ENCODE data around the gene RUNDC1.

DNA sequence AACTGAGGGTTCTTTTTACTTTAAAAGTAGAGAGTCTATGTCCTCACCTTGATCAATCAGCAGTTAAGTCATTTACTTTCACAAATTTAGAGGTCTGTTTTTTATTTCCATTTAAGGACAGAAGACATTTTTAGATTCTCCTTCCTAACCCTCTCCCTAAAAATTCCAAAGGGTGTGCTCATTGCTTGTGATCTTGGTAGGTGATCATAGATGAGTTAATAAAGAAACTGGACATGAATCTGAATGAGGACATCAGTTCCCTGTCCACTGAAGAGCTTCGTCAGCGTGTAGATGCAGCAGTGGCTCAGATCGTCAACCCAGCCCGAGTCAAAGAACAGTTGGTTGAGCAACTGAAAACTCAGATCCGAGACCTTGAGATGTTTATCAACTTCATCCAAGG, 8.8 kb downstream of the RUNDC1 start:
- TF ChIP-seq POLR2A (IDR thresholded peaks at IDR 0.05) = no peak
- TF ChIP-seq, protein P1, sequence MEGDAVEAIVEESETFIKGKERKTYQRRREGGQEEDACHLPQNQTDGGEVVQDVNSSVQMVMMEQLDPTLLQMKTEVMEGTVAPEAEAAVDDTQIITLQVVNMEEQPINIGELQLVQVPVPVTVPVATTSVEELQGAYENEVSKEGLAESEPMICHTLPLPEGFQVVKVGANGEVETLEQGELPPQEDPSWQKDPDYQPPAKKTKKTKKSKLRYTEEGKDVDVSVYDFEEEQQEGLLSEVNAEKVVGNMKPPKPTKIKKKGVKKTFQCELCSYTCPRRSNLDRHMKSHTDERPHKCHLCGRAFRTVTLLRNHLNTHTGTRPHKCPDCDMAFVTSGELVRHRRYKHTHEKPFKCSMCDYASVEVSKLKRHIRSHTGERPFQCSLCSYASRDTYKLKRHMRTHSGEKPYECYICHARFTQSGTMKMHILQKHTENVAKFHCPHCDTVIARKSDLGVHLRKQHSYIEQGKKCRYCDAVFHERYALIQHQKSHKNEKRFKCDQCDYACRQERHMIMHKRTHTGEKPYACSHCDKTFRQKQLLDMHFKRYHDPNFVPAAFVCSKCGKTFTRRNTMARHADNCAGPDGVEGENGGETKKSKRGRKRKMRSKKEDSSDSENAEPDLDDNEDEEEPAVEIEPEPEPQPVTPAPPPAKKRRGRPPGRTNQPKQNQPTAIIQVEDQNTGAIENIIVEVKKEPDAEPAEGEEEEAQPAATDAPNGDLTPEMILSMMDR (IDR thresholded peaks at IDR 0.05) = no peak

All from right lobe of liver (tissue), 4 donors.